GM12892 (cell line): ENCODE results near the gene ZDHHC12.
"Not testable (repeated sequence)": the region's sequence is repeated elsewhere in the genome, so short reads cannot be mapped to it uniquely, and the experiment has no call there.

ENCODE experiments used
- DNase-seq: peaks from one replicate; pipeline ENCODE4 v3.0.0; 2011; ENCODE audit not compliant: insufficient read length
- FAIRE-seq: peaks from 2 replicates; lab custom pipeline; 2011; peaks lifted over from hg19 to GRCh38; lab: Jason Lieb, UNC
- POLR2A ChIP-seq: IDR thresholded peaks from 2 replicates; pipeline ENCODE4 v1.6.1; 2011; ENCODE audit warnings: low read depth, low read length, control low read depth
- POLR2AphosphoS5 ChIP-seq: IDR thresholded peaks from 2 replicates; pipeline ENCODE4 v1.6.1; 2011; ENCODE audit warnings: low read depth, low read length, control low read depth
- TAF1 ChIP-seq: IDR thresholded peaks from 2 replicates; pipeline ENCODE4 v1.6.1; 2011; ENCODE audit warnings: low read depth, mild to moderate bottlenecking, control low read depth, low read length, borderline replicate concordance

Gene ZDHHC12

GRCh38 chr9:128704356-128704670 lies 19.6 kb downstream of the ZDHHC12 start:
- no peak for TF ChIP-seq POLR2AphosphoS5
- TF ChIP-seq POLR2A = no peak
- no peak for TF ChIP-seq TAF1
- no peak for FAIRE-seq

GRCh38 chr9:128703616-128704355 lies 20.1 kb downstream of the ZDHHC12 start:
- DNase-seq = no peak
- TF ChIP-seq TAF1 (no peak), POLR2A (no peak), POLR2AphosphoS5 (no peak)
- no peak for FAIRE-seq

More at GRCh38 chr9:128704356-128704670, 19.6 kb downstream of the ZDHHC12 start:
- DNase-seq = no peak

- DNase-seq = peak; percentile 66
- TF ChIP-seq TAF1 = no peak
- TF ChIP-seq POLR2A = no peak
- no peak for TF ChIP-seq POLR2AphosphoS5
- FAIRE-seq = no peak
Measured at GRCh38 chr9:128702949-128703615, 20.8 kb downstream of the ZDHHC12 start.

- TF ChIP-seq TAF1 = no peak
- TF ChIP-seq POLR2A = peak; percentile 44; the same call in 1 of the 2 replicates
- FAIRE-seq = no peak
Measured at GRCh38 chr9:128702445-128702948, 21.4 kb downstream of the ZDHHC12 start, which contains the start of gene PKN3. TSS of gene PKN3 (plus strand) at chr9:128702503. CDS start at chr9:128702916, 413 bp downstream.

GRCh38 chr9:128701227-128701854 lies 22.6 kb downstream of the ZDHHC12 start:
- DNase-seq (no peak), FAIRE-seq (no peak)
- TF ChIP-seq POLR2AphosphoS5 = no peak
- TF ChIP-seq TAF1 = no peak
- no peak for TF ChIP-seq POLR2A

More at GRCh38 chr9:128702445-128702948, 21.4 kb downstream of the ZDHHC12 start, which contains the start of gene PKN3:
- DNase-seq = peak; percentile 99

GRCh38 chr9:128699096-128699795 lies 24.7 kb downstream of the ZDHHC12 start:
- DNase-seq, FAIRE-seq: not testable (repeated sequence)

- DNase-seq = no peak
- FAIRE-seq = no peak
Measured at GRCh38 chr9:128696923-128697707, 26.8 kb downstream of the ZDHHC12 start.

GRCh38 chr9:128694344-128694743 lies 29.6 kb downstream of the ZDHHC12 start:
- no peak for DNase-seq
- TF ChIP-seq POLR2A = no peak
- no peak for TF ChIP-seq POLR2AphosphoS5
- no peak for TF ChIP-seq TAF1
- FAIRE-seq = no peak

More at GRCh38 chr9:128696923-128697707, 26.8 kb downstream of the ZDHHC12 start:
- peak; percentile 21; the same call in 1 of the 2 replicates for TF ChIP-seq POLR2A
- peak; percentile 71 for TF ChIP-seq POLR2AphosphoS5
- no peak for TF ChIP-seq TAF1

- FAIRE-seq, DNase-seq: not testable (repeated sequence)
Measured at GRCh38 chr9:128693738-128694137, 30.2 kb downstream of the ZDHHC12 start.

- no peak for DNase-seq
- TF ChIP-seq POLR2A = no peak
- TF ChIP-seq TAF1 = no peak
- TF ChIP-seq POLR2AphosphoS5 = no peak
- FAIRE-seq = no peak
Measured at GRCh38 chr9:128690684-128691034, 33.3 kb downstream of the ZDHHC12 start.

GRCh38 chr9:128689820-128690683 lies 33.9 kb downstream of the ZDHHC12 start:
- FAIRE-seq (peak; percentile 14), DNase-seq (no peak)
- TF ChIP-seq TAF1 (no peak), POLR2A (peak; percentile 38; the same call in 1 of the 2 replicates), POLR2AphosphoS5 (peak; percentile 56; the same call in 1 of the 2 replicates)
